GM12874 (cell line): ENCODE data around the gene PTPN7.

Source experiments
- TF ChIP-seq, protein P1 (sequence below): IDR thresholded peaks from 2 replicates; pipeline ENCODE4 v1.5.1; 2011; ENCODE audit warnings: low read depth, mild to moderate bottlenecking, control low read depth, low read length, moderate library complexity; ENCODE audit not compliant: insufficient read depth

Gene PTPN7

DNA sequence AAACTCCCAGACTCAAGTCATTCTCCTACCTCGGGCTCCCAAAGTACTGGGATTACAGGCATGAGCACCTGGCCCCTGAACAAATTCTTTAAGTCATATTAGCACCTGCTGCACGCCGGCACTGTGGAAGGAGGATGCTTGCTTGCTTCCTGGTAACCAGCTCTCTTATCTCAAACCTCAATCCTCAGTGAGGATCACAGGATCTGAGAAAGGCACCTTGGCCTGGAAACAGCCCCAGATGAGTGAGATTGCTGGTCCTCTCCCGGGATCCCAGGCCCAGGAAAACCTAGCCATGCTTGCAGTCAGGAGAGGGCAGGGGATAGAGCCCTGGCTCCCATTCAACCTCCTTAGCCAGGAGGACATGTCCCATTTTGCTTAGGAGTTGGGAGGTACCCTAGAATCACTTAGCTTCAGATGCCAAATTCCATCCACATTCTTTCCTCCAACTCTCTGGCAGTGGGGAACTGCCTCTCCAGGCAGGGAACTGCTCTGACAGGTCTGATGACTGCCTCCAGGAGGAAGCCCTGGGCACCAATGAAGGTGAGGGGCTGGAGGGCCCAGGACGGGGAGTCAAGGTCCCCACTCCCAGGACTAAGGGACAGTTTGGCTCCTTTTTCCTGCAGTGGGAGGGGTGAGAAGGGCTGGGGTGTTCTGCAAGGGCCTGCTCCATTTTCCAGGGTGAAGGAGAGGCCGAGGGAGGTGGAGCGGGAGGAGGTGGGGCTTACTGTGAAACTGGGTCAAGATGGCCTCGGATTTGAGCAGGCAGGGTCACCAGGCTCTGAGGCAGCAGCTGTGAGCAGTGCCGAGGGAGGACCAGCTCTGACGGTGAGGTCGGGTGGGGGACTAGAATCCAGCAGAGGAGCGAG lies 28.2 kb downstream of the PTPN7 start:
- TF ChIP-seq, protein P1, sequence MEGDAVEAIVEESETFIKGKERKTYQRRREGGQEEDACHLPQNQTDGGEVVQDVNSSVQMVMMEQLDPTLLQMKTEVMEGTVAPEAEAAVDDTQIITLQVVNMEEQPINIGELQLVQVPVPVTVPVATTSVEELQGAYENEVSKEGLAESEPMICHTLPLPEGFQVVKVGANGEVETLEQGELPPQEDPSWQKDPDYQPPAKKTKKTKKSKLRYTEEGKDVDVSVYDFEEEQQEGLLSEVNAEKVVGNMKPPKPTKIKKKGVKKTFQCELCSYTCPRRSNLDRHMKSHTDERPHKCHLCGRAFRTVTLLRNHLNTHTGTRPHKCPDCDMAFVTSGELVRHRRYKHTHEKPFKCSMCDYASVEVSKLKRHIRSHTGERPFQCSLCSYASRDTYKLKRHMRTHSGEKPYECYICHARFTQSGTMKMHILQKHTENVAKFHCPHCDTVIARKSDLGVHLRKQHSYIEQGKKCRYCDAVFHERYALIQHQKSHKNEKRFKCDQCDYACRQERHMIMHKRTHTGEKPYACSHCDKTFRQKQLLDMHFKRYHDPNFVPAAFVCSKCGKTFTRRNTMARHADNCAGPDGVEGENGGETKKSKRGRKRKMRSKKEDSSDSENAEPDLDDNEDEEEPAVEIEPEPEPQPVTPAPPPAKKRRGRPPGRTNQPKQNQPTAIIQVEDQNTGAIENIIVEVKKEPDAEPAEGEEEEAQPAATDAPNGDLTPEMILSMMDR: no peak

DNA sequence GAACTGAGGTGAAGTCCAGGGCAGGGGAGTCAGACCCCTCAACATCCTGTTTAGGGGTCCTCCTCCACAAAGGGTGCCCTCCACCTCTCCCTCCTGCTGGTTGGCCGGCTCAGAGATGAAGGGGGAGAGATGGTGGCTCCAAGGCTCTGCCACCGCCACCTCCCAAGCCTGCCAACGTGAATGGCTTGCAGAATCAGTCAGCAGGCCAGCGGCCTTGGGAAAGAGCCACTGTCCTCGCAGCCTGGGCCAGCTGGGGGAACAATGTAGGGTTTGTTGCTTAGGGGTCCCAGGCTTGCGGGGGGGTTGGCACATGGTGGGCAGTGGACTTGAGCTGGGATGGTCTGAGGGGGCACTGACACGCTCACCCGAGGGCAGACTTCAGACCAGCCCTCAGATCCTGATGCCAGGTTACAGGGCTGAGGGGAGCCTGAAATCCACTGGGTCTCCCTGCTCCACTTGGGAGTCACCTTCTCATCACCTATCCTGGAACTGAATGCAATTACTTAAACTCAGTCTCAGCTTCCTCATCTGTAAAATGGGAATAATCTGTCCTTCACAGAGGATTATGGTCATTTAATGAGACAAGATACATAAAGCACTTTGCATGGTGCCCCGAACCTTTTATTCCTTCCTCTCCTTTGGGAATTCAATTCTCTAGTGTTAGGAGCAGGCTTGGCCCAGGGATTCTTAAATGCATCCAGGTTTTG lies 29.4 kb downstream of the PTPN7 start:
- TF ChIP-seq, protein P1: no peak

DNA sequence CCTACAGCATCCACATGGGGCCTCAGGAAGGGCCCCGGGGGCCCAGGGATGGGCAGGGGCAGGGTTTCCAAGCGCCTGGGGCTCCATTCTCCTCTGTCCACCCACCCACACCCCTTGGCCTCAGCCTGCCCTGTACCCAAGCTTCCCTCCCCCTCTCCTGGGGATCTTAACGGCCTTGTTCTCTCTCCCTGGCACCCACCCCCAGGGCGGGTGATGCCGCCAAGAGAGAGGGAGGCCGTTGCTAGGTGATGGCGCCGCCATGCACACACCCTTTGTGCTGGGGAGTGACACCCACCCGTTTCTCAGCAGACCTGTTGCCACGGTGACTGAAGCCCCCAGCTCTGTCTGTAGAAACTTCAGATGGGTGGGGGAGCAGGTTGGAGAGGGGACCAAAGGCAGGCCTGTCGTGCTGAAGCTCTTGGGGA lies 30.1 kb downstream of the PTPN7 start:
- TF ChIP-seq, protein P1: no peak

DNA sequence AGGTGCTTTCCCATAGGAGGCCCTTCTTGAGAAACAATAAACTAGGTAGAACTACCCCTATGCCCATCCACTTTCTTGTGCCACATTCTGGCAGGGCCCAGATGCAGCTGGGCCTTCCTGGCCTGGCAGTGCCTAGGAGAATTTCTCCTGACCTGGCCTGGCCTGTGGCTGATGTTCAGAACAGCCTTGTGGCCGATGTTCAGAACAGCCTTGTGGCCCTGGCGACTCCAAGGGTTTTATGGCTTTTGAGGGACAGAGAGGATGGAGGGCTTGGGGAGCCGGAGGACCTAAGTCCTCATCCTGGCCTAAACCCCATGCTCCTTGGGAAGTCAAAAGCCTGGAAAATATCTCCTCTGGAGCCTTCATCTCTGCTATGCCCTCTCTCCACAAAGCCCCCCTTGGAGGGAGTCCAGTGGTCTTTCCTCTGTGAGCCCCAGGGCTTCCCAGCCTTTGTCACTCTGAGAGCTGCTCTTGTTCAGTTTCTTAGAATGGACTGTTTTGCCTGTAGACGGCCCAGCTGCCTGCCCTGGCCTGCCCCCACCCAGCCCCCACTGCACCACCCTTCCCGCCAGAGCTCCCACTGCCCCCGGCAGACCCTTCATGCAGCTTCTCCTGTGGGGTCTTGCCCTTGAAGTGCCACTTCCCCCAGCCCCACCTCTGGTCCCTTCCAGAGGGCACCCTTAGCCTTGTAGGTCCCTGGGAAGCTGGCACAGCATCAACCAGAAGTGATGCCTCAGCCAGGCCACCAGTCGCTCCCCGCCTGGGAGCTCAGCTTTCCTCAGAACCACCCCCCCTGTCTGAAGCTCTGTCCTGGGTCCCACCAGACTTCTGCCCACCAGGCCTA lies 30.7 kb downstream of the PTPN7 start:
- TF ChIP-seq, protein P1: no peak

DNA sequence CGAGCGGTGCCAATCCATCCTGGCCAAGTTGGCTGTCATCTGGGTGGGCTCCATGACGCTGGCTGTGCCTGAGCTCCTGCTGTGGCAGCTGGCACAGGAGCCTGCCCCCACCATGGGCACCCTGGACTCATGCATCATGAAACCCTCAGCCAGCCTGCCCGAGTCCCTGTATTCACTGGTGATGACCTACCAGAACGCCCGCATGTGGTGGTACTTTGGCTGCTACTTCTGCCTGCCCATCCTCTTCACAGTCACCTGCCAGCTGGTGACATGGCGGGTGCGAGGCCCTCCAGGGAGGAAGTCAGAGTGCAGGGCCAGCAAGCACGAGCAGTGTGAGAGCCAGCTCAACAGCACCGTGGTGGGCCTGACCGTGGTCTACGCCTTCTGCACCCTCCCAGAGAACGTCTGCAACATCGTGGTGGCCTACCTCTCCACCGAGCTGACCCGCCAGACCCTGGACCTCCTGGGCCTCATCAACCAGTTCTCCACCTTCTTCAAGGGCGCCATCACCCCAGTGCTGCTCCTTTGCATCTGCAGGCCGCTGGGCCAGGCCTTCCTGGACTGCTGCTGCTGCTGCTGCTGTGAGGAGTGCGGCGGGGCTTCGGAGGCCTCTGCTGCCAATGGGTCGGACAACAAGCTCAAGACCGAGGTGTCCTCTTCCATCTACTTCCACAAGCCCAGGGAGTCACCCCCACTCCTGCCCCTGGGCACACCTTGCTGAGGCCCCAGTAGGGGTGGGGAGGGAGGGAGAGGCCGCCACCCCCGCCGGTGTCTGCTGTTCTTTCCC lies 32.4 kb downstream of the PTPN7 start:
- TF ChIP-seq, protein P1: no peak

DNA sequence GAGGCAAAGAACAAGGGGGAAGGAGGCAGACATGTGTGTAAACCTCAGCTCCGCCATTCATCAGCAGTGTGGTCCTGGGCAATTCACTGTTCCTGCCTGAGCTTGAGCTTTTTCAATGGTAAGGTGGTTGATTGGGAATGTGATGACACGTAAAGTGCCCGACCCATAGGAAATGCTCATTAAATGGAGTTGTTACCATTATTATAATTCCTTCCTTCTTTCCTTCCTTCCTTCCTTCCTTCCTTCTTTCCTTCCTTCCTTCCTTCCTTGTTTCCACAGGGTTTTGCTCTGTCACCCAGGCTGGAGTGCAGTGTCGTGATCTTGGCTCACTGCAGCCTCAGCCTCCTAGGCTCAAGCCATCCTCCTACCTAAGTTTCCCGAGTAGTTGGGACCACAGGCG lies 33.3 kb downstream of the PTPN7 start:
- TF ChIP-seq, protein P1: no peak
